PC-3 (cell line): ENCODE results near the gene EIF4G3. TPM values are rescaled to one million over a fixed set of nuclear protein-coding genes. Genes with fewer than 3 reads are reported as not detected.
"Not testable (repeated sequence)": the region's sequence is repeated elsewhere in the genome, so short reads cannot be mapped to it uniquely, and the experiment has no call there.

Experiments used
- ATAC-seq: fragments of 200-7000 bp; cut with Tn5 transposase; 2 replicates; pipeline ENCODE4 v1.9.1; 2020; ENCODE audit warnings: mild to moderate bottlenecking, moderate library complexity
- BruUV-seq: library from RNA; stranded (reverse); fragments of 400-500 nt; replicated peaks from 2 replicates; lab custom pipeline; 2021; lab: Mats Ljungman, UMichigan
- CTCF ChIA-PET: fragments of 300-600 bp; sonication (Branson Sonifier 250); formaldehyde crosslinking; loops from one replicate; lab custom pipeline; 2022; ENCODE audit warnings: antibody characterized with exemption; lab: Charles Lee
- POLR2A ChIA-PET: fragments of 300-600 bp; sonication (Branson Sonifier 250); formaldehyde crosslinking; loops from one replicate; lab custom pipeline; 2022; ENCODE audit warnings: antibody characterized with exemption; ENCODE audit not compliant: unreplicated experiment; lab: Charles Lee
- DNase-seq: peaks from one replicate; pipeline ENCODE4 v3.0.0-alpha.2; 2015
- H2AFZ ChIP-seq: fragments of 300-600 bp; sonication (generic); 2 replicates; pipeline ENCODE4 v1.6.0; 2016; ENCODE audit warnings: antibody characterized with exemption, low read length
- H3F3A ChIP-seq: fragments of 300-600 bp; sonication (generic); one replicate; pipeline ENCODE4 v1.6.0; 2017; ENCODE audit warnings: antibody characterized with exemption, low read length, control low read depth, mild to moderate bottlenecking; ENCODE audit not compliant: unreplicated experiment
- H3K27ac ChIP-seq: fragments of 300-600 bp; sonication (generic); 2 replicates; pipeline ENCODE4 v1.5.1; 2016; ENCODE audit warnings: mild to moderate bottlenecking, low read length
- H3K27me3 ChIP-seq: fragments of 300-600 bp; sonication (generic); 2 replicates; pipeline ENCODE4 v1.6.1; 2016; ENCODE audit warnings: low read length, mixed read lengths
- H3K36me3 ChIP-seq: fragments of 300-600 bp; sonication (generic); 2 replicates; pipeline ENCODE4 v1.6.1; 2016; ENCODE audit warnings: low read depth, mixed run types, low read length, mixed read lengths
- H3K4me1 ChIP-seq: fragments of 300-600 bp; sonication (generic); 2 replicates; pipeline ENCODE4 v1.5.1; 2016; ENCODE audit warnings: low read length; ENCODE audit not compliant: insufficient read depth
- H3K4me2 ChIP-seq: fragments of 300-600 bp; sonication (generic); 2 replicates; pipeline ENCODE4 v1.6.0; 2016; ENCODE audit warnings: low read length
- H3K4me3 ChIP-seq: fragments of 300-600 bp; sonication (generic); 2 replicates; pipeline ENCODE4 v1.5.1; 2016; ENCODE audit warnings: mild to moderate bottlenecking, low read length, mixed read lengths
- H3K79me2 ChIP-seq: fragments of 300-600 bp; sonication (generic); 2 replicates; pipeline ENCODE4 v1.6.1; 2017; ENCODE audit warnings: low read length, mixed read lengths
- H3K9ac ChIP-seq: fragments of 300-600 bp; sonication (generic); 2 replicates; pipeline ENCODE4 v1.6.0; 2016; ENCODE audit warnings: mild to moderate bottlenecking, low read length
- H3K9me2 ChIP-seq: fragments of 300-600 bp; sonication (generic); replicated peaks from 2 replicates; pipeline ENCODE4 v1.6.1; 2016; ENCODE audit warnings: mixed run types, low read length, mixed read lengths
- H3K9me3 ChIP-seq: fragments of 300-600 bp; sonication (generic); 2 replicates; pipeline ENCODE4 v1.6.1; 2016; ENCODE audit warnings: low read length, mixed read lengths
- H4K20me1 ChIP-seq: fragments of 300-600 bp; sonication (generic); 2 replicates; pipeline ENCODE4 v1.6.1; 2016; ENCODE audit warnings: low read length, mixed read lengths
- CTCF ChIP-seq: fragments of 300-600 bp; sonication (generic); conservative IDR thresholded peaks from 2 replicates; pipeline ENCODE4 v1.5.1; 2017; ENCODE audit warnings: antibody characterized with exemption, low read depth, mild to moderate bottlenecking, low read length
- EZH2 ChIP-seq: fragments of 300-600 bp; sonication (generic); IDR thresholded peaks from one replicate; pipeline ENCODE4 v1.6.1; 2017; ENCODE audit warnings: antibody characterized with exemption, mild to moderate bottlenecking, low read length; ENCODE audit not compliant: unreplicated experiment
- EZH2phosphoT487 ChIP-seq: fragments of 300-600 bp; sonication (generic); IDR thresholded peaks from 2 replicates; pipeline ENCODE4 v1.6.1; 2018; ENCODE audit warnings: mild to moderate bottlenecking, antibody characterized with exemption, low read length, borderline replicate concordance
- intact Hi-C: fragments of 100-400 bp; cut with micrococcal nuclease; formaldehyde crosslinking; loops from 2 replicates; pipeline ENCODE4 v1.9.0; 2023
- total RNA-seq: library from RNA; depleted of rRNA; stranded (reverse); fragments of >200 nt; gene quantifications from 2 replicates; pipeline ENCODE4 v1.2.3, GENCODE V29; 2014

Gene EIF4G3
- total RNA-seq, 1 experiment from 2014 or later = 16.9 TPM

DNA sequence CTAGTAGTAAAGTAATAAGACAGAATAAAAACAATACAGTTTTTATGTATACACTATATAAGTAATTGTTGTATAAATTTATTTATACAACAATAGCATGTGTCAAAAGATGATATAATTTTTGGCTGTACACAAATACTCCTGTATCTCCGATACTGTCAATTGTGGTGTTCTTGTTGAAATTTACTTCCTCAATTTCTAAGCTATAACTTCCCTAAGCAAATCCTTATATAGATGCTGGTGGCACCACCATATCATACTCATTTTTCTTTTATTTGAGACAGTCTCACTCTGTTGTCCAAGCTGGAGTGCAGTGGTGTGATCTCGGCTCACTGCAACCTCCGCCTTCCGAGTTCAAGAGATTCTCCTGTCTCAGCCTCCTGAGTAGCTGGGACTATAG, 248.6 kb downstream of the EIF4G3 start:
- CTCF ChIA-PET = no interaction called here
- no peak overlapping the region for H3K4me2 ChIP-seq
- no peak overlapping the region for H3K27ac ChIP-seq
- H3K9me2 ChIP-seq = no peaks in the 10 kb centered on the region
- ATAC-seq (no peak), DNase-seq (no peak)
- no peaks in the 10 kb centered on the region for H3K36me3 ChIP-seq
- H3K79me2 ChIP-seq = no peaks in the 10 kb centered on the region
- H3K9me3 ChIP-seq = no peaks in the 10 kb centered on the region
- H2AFZ ChIP-seq = no peak overlapping the region
- no peaks in the 10 kb centered on the region for H3K27me3 ChIP-seq
- intact Hi-C loops = no loop called here
- no TSS peak for BruUV-seq
- H3K4me3 ChIP-seq = no peak overlapping the region
- TF ChIP-seq EZH2phosphoT487 (no peak), EZH2 (no peak), CTCF (no peak)
- H4K20me1 ChIP-seq = no peaks in the 10 kb centered on the region
- H3F3A ChIP-seq = no peaks in the 10 kb centered on the region
- H3K4me1 ChIP-seq = no peaks in the 10 kb centered on the region
- POLR2A ChIA-PET = no interaction called here
- no peak overlapping the region for H3K9ac ChIP-seq

DNA sequence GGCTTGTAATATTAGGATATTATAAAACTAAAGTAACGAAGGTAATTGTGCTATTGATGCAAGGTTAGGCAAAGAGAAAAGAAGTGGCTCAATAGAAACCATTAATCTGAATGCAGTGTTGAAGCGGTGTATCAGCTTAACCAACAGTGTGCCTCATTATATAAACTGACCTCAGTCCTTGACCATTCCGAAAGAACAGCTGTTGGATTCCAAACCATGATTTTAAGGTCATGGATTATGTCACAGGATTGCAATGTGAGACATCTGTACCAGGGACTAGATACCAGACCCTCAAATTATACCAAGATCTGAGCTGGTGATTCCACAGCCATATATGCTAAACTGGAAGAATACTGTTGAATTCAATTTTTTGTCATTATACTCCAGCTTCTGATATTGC, 255.4 kb downstream of the EIF4G3 start:
- Histone ChIP-seq H2AFZ (no peak overlapping the region), H3K4me1 (no peaks in the 10 kb centered on the region), H3K9me2 (no peaks in the 10 kb centered on the region), H3K4me3 (no peak overlapping the region), H3K36me3 (no peaks in the 10 kb centered on the region), H3F3A (no peaks in the 10 kb centered on the region), H3K4me2 (no peak overlapping the region), H3K27ac (no peak overlapping the region), H4K20me1 (no peaks in the 10 kb centered on the region), H3K9me3 (no peaks in the 10 kb centered on the region), H3K9ac (no peak overlapping the region), H3K27me3 (no peaks in the 10 kb centered on the region), H3K79me2 (no peaks in the 10 kb centered on the region)
- DNase-seq (no peak), ATAC-seq (no peak)
- BruUV-seq = no TSS peak
- TF ChIP-seq EZH2 = no peak
- ChIA-PET POLR2A (no interaction called here), CTCF (no interaction called here)
- intact Hi-C loops = no loop called here

GRCh38 chr1:20913242-20913641, 263.5 kb downstream of the EIF4G3 start:
- H3F3A ChIP-seq = no peaks in the 10 kb centered on the region
- ChIA-PET POLR2A (no interaction called here), CTCF (no interaction called here)
- no peak overlapping the region for H3K27ac ChIP-seq
- no peak overlapping the region for H3K4me3 ChIP-seq
- intact Hi-C loops = no loop called here
- no peaks in the 10 kb centered on the region for H3K9me2 ChIP-seq
- ATAC-seq = no peak
- TF ChIP-seq EZH2phosphoT487 (no peak), EZH2 (no peak), CTCF (no peak)
- H2AFZ ChIP-seq = no peak overlapping the region
- no peaks in the 10 kb centered on the region for H3K27me3 ChIP-seq
- no peak overlapping the region for H3K9ac ChIP-seq
- H3K4me1 ChIP-seq = no peaks in the 10 kb centered on the region
- no TSS peak for BruUV-seq
- DNase-seq = no peak
- H3K9me3 ChIP-seq = no peaks in the 10 kb centered on the region
- H4K20me1 ChIP-seq = no peaks in the 10 kb centered on the region
- H3K36me3 ChIP-seq = no peaks in the 10 kb centered on the region
- H3K4me2 ChIP-seq = no peak overlapping the region
- no peaks in the 10 kb centered on the region for H3K79me2 ChIP-seq

GRCh38 chr1:20907526-20907925, 269.2 kb downstream of the EIF4G3 start:
- H4K20me1 ChIP-seq, H3F3A ChIP-seq, H3K27me3 ChIP-seq, H3K4me2 ChIP-seq, H3K4me1 ChIP-seq, intact Hi-C loops, DNase-seq, BruUV-seq, H3K79me2 ChIP-seq, H3K4me3 ChIP-seq, H3K9me2 ChIP-seq, POLR2A ChIA-PET, H2AFZ ChIP-seq, CTCF ChIA-PET, H3K9ac ChIP-seq, ATAC-seq, H3K27ac ChIP-seq, H3K36me3 ChIP-seq, H3K9me3 ChIP-seq: not testable (repeated sequence)
